K562 (cell line): ENCODE results near the gene ACTN4. TPM values are rescaled to one million over a fixed set of nuclear protein-coding genes. Genes with fewer than 3 reads are reported as not detected.

ENCODE experiments used
- ARID4B ChIP-seq: sonication (generic); formaldehyde crosslinking; IDR thresholded peaks from 2 replicates; pipeline ENCODE4 v1.8.0; 2022; ENCODE audit warnings: mild to moderate bottlenecking, missing genetic modification reagents
- CBFA2T3 ChIP-seq: fragments of 450-650 bp; IDR thresholded peaks from 2 replicates; pipeline ENCODE4 v1.6.1; 2017
- CTBP1 ChIP-seq: fragments of 450-650 bp; IDR thresholded peaks from 2 replicates; pipeline ENCODE4 v1.6.1; 2016; ENCODE audit warnings: borderline replicate concordance
- HMGXB4 ChIP-seq: sonication (generic); formaldehyde crosslinking; IDR thresholded peaks from 2 replicates; pipeline ENCODE4 v1.8.1; 2023; ENCODE audit warnings: mild to moderate bottlenecking, missing genetic modification reagents
- NCOA4 ChIP-seq: fragments of 450-650 bp; IDR thresholded peaks from 2 replicates; pipeline ENCODE4 v1.6.1; 2018; ENCODE audit warnings: mild to moderate bottlenecking; ENCODE audit not compliant: partially characterized antibody
- POLR2G ChIP-seq: fragments of 200-400 bp; formaldehyde crosslinking; IDR thresholded peaks from 2 replicates; pipeline ENCODE4 v1.6.1; 2017; ENCODE audit warnings: low read depth, mild to moderate bottlenecking, antibody characterized with exemption, low read length, moderate library complexity
- POU5F1 ChIP-seq: fragments of 150-350 bp; IDR thresholded peaks from 2 replicates; pipeline ENCODE4 v1.6.1; 2014; ENCODE audit warnings: borderline replicate concordance, low read length, low read depth, mild to moderate bottlenecking; ENCODE audit not compliant: partially characterized antibody
- SMARCE1 ChIP-seq: fragments of 450-650 bp; IDR thresholded peaks from 2 replicates; pipeline ENCODE4 v1.7.1; 2016; ENCODE audit warnings: mild to moderate bottlenecking
- ZBED1 ChIP-seq: IDR thresholded peaks from 2 replicates; pipeline ENCODE4 v1.6.1; 2014
- ZBTB9 ChIP-seq: fragments of 450-650 bp; formaldehyde crosslinking; IDR thresholded peaks from 2 replicates; pipeline ENCODE4 v1.4.0; 2020; ENCODE audit warnings: mild to moderate bottlenecking, moderate library complexity
- ZNF224 ChIP-seq: sonication (generic); formaldehyde crosslinking; IDR thresholded peaks from 2 replicates; pipeline ENCODE4 v1.8.0; 2022; ENCODE audit warnings: mild to moderate bottlenecking, missing genetic modification reagents
- ZNF431 ChIP-seq: sonication (generic); formaldehyde crosslinking; IDR thresholded peaks from 2 replicates; pipeline ENCODE4 v1.8.0; 2022; ENCODE audit warnings: mild to moderate bottlenecking, missing genetic modification reagents
- ZNF583 ChIP-seq: fragments of 250-450 bp; sonication (Bioruptor Pico); IDR thresholded peaks from 2 replicates; pipeline ENCODE4 v1.4.0; 2020
- ZNF584 ChIP-seq: fragments of 200-800 bp; sonication (Bioruptor generic); IDR thresholded peaks from 2 replicates; pipeline ENCODE4 v1.6.1; 2016; ENCODE audit warnings: low read depth, mild to moderate bottlenecking, missing genetic modification characterization, missing compliant biosample characterization
- polyA plus RNA-seq, 8 experiments: library from polyadenylated mRNA; depleted of rRNA in 4 of 8; stranded (reverse) in 5 of 8; unstranded in 3 of 8; fragments of >200 nt; fragmentation: Nextera tagmentation in 2 of 8; fragmentation: Illumina TruSeq in 1 of 8; extraction: Ambion mirVana in 2 of 8; extraction: Trizol in 1 of 8; gene quantifications; 2 replicates each; pipeline versions ENCODE4 v1.2.1 to v1.2.3, GENCODE V29; 2011 to 2014; ENCODE audit warnings: inconsistent platforms in 1 of 8, missing spikeins in 1 of 8
- total RNA-seq, 7 experiments: library from RNA; depleted of rRNA in 6 of 7; stranded (reverse); fragments of >200 nt in 6 of 7; fragmentation: Illumina TruSeq in 2 of 7; extraction: Trizol in 2 of 7; gene quantifications; 2 replicates each; pipeline versions ENCODE4 v1.2.1 to v1.2.3, GENCODE V29; 2011 to 2021; ENCODE audit warnings: low replicate concordance in 1 of 7
- TF ChIP-seq, protein P1 (sequence below): sonication (generic); formaldehyde crosslinking; IDR thresholded peaks from 2 replicates; pipeline ENCODE4 v1.8.0; 2022; ENCODE audit warnings: missing genetic modification reagents, mild to moderate bottlenecking, borderline replicate concordance
- TF ChIP-seq, protein P2 (sequence below): fragments of 250-450 bp; sonication (Bioruptor Pico); IDR thresholded peaks from 2 replicates; pipeline ENCODE4 v1.5.0; 2021
- TF ChIP-seq, protein P3 (sequence below): fragments of 250-450 bp; sonication (Bioruptor Pico); IDR thresholded peaks from 2 replicates; pipeline ENCODE4 v1.4.0; 2020; ENCODE audit warnings: mild to moderate bottlenecking

ACTN4 gene
- total and polyA plus RNA-seq, 9 of the 15 experiments (the other 6 are each of a cell fraction or from before 2014, with no cell fraction given), result 3.1 to 385 (median 125) TPM

- TF ChIP-seq, protein P1, sequence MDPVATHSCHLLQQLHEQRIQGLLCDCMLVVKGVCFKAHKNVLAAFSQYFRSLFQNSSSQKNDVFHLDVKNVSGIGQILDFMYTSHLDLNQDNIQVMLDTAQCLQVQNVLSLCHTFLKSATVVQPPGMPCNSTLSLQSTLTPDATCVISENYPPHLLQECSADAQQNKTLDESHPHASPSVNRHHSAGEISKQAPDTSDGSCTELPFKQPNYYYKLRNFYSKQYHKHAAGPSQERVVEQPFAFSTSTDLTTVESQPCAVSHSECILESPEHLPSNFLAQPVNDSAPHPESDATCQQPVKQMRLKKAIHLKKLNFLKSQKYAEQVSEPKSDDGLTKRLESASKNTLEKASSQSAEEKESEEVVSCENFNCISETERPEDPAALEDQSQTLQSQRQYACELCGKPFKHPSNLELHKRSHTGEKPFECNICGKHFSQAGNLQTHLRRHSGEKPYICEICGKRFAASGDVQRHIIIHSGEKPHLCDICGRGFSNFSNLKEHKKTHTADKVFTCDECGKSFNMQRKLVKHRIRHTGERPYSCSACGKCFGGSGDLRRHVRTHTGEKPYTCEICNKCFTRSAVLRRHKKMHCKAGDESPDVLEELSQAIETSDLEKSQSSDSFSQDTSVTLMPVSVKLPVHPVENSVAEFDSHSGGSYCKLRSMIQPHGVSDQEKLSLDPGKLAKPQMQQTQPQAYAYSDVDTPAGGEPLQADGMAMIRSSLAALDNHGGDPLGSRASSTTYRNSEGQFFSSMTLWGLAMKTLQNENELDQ, result no peak
- TF ChIP-seq, protein P2, sequence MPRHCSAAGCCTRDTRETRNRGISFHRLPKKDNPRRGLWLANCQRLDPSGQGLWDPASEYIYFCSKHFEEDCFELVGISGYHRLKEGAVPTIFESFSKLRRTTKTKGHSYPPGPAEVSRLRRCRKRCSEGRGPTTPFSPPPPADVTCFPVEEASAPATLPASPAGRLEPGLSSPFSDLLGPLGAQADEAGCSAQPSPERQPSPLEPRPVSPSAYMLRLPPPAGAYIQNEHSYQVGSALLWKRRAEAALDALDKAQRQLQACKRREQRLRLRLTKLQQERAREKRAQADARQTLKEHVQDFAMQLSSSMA (CRISPR knock-in tag), result peak; percentile 43; the same call in 1 of the 2 replicates
- TF ChIP-seq ZNF583 (CRISPR knock-in tag) (no peak), POLR2G (0 out of 2 replicates have a peak, but pooled peaks have one; percentile 11), ZNF431 (CRISPR knock-in tag) (no peak), SMARCE1 (no peak), ZNF224 (no peak), ARID4B (CRISPR knock-in tag) (no peak), ZNF584 (CRISPR knock-in tag) (no peak), NCOA4 (no peak), ZBED1 (no peak), CTBP1 (no peak), HMGXB4 (CRISPR knock-in tag) (no peak), CBFA2T3 (no peak), ZBTB9 (CRISPR knock-in tag) (0 out of 2 replicates have a peak, but pooled peaks have one; percentile 41), POU5F1 (no peak)
- TF ChIP-seq, protein P3, sequence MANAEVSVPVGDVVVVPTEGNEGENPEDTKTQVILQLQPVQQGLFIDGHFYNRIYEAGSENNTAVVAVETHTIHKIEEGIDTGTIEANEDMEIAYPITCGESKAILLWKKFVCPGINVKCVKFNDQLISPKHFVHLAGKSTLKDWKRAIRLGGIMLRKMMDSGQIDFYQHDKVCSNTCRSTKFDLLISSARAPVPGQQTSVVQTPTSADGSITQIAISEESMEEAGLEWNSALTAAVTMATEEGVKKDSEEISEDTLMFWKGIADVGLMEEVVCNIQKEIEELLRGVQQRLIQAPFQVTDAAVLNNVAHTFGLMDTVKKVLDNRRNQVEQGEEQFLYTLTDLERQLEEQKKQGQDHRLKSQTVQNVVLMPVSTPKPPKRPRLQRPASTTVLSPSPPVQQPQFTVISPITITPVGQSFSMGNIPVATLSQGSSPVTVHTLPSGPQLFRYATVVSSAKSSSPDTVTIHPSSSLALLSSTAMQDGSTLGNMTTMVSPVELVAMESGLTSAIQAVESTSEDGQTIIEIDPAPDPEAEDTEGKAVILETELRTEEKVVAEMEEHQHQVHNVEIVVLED, result no peak
Measured at GRCh38 chr19:38675611-38676010, 28.2 kb downstream of the ACTN4 start (continued).
